GM12878 (cell line): ENCODE measurements around the gene MAX.

Experiments
- CBX5 ChIP-seq: sonication (generic); IDR thresholded peaks from 2 replicates; pipeline ENCODE4 v1.6.1; 2016; ENCODE audit warnings: low read depth, moderate library complexity, mild to moderate bottlenecking, inconsistent platforms
- CTCF ChIP-seq, 3 experiments: IDR thresholded peaks in 2 of 3; conservative IDR thresholded peaks in 1 of 3; 2 replicates each; pipeline ENCODE4 v1.5.1; 2011; ENCODE audit warnings: low read depth in 3 of 3, low read length in 3 of 3, mild to moderate bottlenecking in 3 of 3, control low read depth in 2 of 3, moderate library complexity in 2 of 3, inconsistent platforms in 1 of 3, mixed read lengths in 1 of 3; ENCODE audit not compliant: control insufficient read depth in 2 of 3, insufficient read depth in 1 of 3; ENCODE audit errors: extremely low read depth in 1 of 3
- ELK1 ChIP-seq: IDR thresholded peaks from 2 replicates; pipeline ENCODE4 v1.6.1; 2012; ENCODE audit warnings: low read depth, low read length, improper control_type of control experiment
- FOS ChIP-seq: IDR thresholded peaks from 3 replicates; pipeline ENCODE4 v1.6.1; 2011; ENCODE audit warnings: borderline replicate concordance; ENCODE audit not compliant: insufficient read length; ENCODE audit errors: extremely low read depth
- SP1 ChIP-seq: IDR thresholded peaks from one replicate; pipeline ENCODE4 v1.6.1; 2011; ENCODE audit warnings: low read depth, low read length
- SUZ12 ChIP-seq: fragments of 200-600 bp; sonication (generic); IDR thresholded peaks from one replicate; pipeline ENCODE4 v1.6.1; 2018; ENCODE audit warnings: antibody characterized with exemption, mild to moderate bottlenecking; ENCODE audit not compliant: unreplicated experiment
- TAF1 ChIP-seq: IDR thresholded peaks from 2 replicates; pipeline ENCODE4 v1.6.1; 2011; ENCODE audit warnings: mild to moderate bottlenecking, low read depth, low read length, borderline replicate concordance
- YY1 ChIP-seq: IDR thresholded peaks from 2 replicates; pipeline ENCODE4 v1.6.1; 2011; ENCODE audit warnings: low read depth, mild to moderate bottlenecking, low read length
- ZBTB33 ChIP-seq: fragments of 450-650 bp; IDR thresholded peaks from 2 replicates; pipeline ENCODE4 v1.6.1; 2017; ENCODE audit warnings: mild to moderate bottlenecking

- TF ChIP-seq ZBTB33 (no peak), CTCF (IDR thresholded peaks at IDR 0.05 in 2 of 3, conservative IDR thresholded peaks at IDR 0.05 in 1 of 3; ENCODE audit: control insufficient read depth in 2 of 3, extremely low read depth in 1 of 3, insufficient read depth in 1 of 3, low read depth in 3 of 3, low read length in 3 of 3) (no peak), ELK1 (no peak), CBX5 (no peak), SP1 (no peak), FOS (no peak), SUZ12 (no peak), TAF1 (no peak), YY1 (no peak)
Measured at GRCh38 chr14:65128096-65128495, 25.8 kb upstream of the MAX start.
